ENCODE results near the gene KCTD8.

GRCh38 chr4:44447563-44448504, 775 bp downstream of the KCTD8 start:
- TF ChIP-seq, protein P1, sequence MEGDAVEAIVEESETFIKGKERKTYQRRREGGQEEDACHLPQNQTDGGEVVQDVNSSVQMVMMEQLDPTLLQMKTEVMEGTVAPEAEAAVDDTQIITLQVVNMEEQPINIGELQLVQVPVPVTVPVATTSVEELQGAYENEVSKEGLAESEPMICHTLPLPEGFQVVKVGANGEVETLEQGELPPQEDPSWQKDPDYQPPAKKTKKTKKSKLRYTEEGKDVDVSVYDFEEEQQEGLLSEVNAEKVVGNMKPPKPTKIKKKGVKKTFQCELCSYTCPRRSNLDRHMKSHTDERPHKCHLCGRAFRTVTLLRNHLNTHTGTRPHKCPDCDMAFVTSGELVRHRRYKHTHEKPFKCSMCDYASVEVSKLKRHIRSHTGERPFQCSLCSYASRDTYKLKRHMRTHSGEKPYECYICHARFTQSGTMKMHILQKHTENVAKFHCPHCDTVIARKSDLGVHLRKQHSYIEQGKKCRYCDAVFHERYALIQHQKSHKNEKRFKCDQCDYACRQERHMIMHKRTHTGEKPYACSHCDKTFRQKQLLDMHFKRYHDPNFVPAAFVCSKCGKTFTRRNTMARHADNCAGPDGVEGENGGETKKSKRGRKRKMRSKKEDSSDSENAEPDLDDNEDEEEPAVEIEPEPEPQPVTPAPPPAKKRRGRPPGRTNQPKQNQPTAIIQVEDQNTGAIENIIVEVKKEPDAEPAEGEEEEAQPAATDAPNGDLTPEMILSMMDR (IDR thresholded peaks at IDR 0.05 in 2 of 3, conservative IDR thresholded peaks at IDR 0.05 in 1 of 3; ENCODE audit: borderline replicate concordance in 1 of 3, insufficient read depth in 1 of 3, low read depth in 2 of 3, low read length in 2 of 3) = no peak
- TF ChIP-seq ZNF274 (IDR thresholded peaks at IDR 0.05; ENCODE audit: low read depth, low read length) = no peak
- no peak for TF ChIP-seq POLR2AphosphoS5 (IDR thresholded peaks at IDR 0.05; ENCODE audit: low read depth, low read length)
- no peak for TF ChIP-seq JUND (IDR thresholded peaks at IDR 0.05)
- no peak for TF ChIP-seq RAD21 (IDR thresholded peaks at IDR 0.05; ENCODE audit: low read depth)
- TF ChIP-seq MAX (IDR thresholded peaks at IDR 0.05) = no peak
- no peak for TF ChIP-seq POLR2A (IDR thresholded peaks at IDR 0.05; ENCODE audit: borderline replicate concordance, extremely low read depth, insufficient read depth, insufficient read length)
- no peak for TF ChIP-seq EZH2 (IDR thresholded peaks at IDR 0.05)
- TF ChIP-seq ZFX (IDR thresholded peaks at IDR 0.05) = no peak
- no peak for TF ChIP-seq SP1 (IDR thresholded peaks at IDR 0.05; ENCODE audit: low read depth)

All from HCT116 (cell line).